HepG2 (cell line): ENCODE measurements around the gene ITPRIP. TPM values are rescaled to one million over a fixed set of nuclear protein-coding genes. Genes with fewer than 3 reads are reported as not detected.

ENCODE experiments used
- FOXK1 ChIP-seq: sonication (generic); formaldehyde crosslinking; IDR thresholded peaks from 2 replicates; pipeline ENCODE4 v1.4.0; 2020; ENCODE audit warnings: low read depth, missing genetic modification reagents, borderline replicate concordance
- HMGXB3 ChIP-seq: sonication (generic); formaldehyde crosslinking; IDR thresholded peaks from 2 replicates; pipeline ENCODE4 v1.4.0; 2020; ENCODE audit warnings: missing genetic modification reagents, borderline replicate concordance
- MTF1 ChIP-seq: sonication (generic); formaldehyde crosslinking; IDR thresholded peaks from 2 replicates; pipeline ENCODE4 v1.5.0; 2020; ENCODE audit warnings: missing genetic modification reagents
- MYC ChIP-seq: sonication (generic); formaldehyde crosslinking; IDR thresholded peaks from 2 replicates; pipeline ENCODE4 v1.9.0; 2021; ENCODE audit warnings: missing genetic modification reagents, borderline replicate concordance
- NR2C2 ChIP-seq: sonication (generic); formaldehyde crosslinking; IDR thresholded peaks from 2 replicates; pipeline ENCODE4 v1.4.0; 2020; ENCODE audit warnings: missing genetic modification reagents, mild to moderate bottlenecking, moderate library complexity, borderline replicate concordance
- PATZ1 ChIP-seq: sonication (generic); formaldehyde crosslinking; IDR thresholded peaks from 2 replicates; pipeline ENCODE4 v1.4.0; 2020; ENCODE audit warnings: missing genetic modification reagents
- REL ChIP-seq: sonication (generic); formaldehyde crosslinking; conservative IDR thresholded peaks from 2 replicates; pipeline ENCODE4 v1.8.0; 2022; ENCODE audit warnings: mild to moderate bottlenecking, missing genetic modification reagents, moderate library complexity
- ZFP1 ChIP-seq: IDR thresholded peaks from 2 replicates; pipeline ENCODE4 v1.6.1; 2016
- ZNF30 ChIP-seq: sonication (generic); formaldehyde crosslinking; IDR thresholded peaks from 2 replicates; pipeline ENCODE4 v1.5.0; 2020; ENCODE audit warnings: mild to moderate bottlenecking, missing genetic modification reagents
- ZNF574 ChIP-seq: sonication (generic); formaldehyde crosslinking; IDR thresholded peaks from 2 replicates; pipeline ENCODE4 v1.4.0; 2020; ENCODE audit warnings: missing genetic modification reagents
- ZNF644 ChIP-seq: IDR thresholded peaks from 2 replicates; pipeline ENCODE4 v1.6.1; 2016; ENCODE audit warnings: low read depth
- ZNF749 ChIP-seq: sonication (generic); formaldehyde crosslinking; IDR thresholded peaks from 2 replicates; pipeline ENCODE4 v1.8.0; 2022; ENCODE audit warnings: mild to moderate bottlenecking, missing genetic modification reagents, moderate library complexity, borderline replicate concordance
- ZNF766 ChIP-seq: sonication (generic); formaldehyde crosslinking; IDR thresholded peaks from 2 replicates; pipeline ENCODE4 v1.5.0; 2020; ENCODE audit warnings: missing genetic modification reagents, borderline replicate concordance
- polyA plus RNA-seq, 8 experiments: library from polyadenylated mRNA; depleted of rRNA in 3 of 8; stranded (reverse) in 7 of 8; unstranded in 1 of 8; fragments of >200 nt; fragmentation: Illumina TruSeq in 4 of 8; extraction: Trizol in 4 of 8; gene quantifications; 2 replicates each; pipeline versions ENCODE4 v1.2.1 to v1.2.3, GENCODE V29; 2011 to 2016; ENCODE audit warnings: low read depth in 4 of 8, missing spikeins in 1 of 8, mixed read lengths in 1 of 8; ENCODE audit not compliant: insufficient read depth in 1 of 8
- total RNA-seq, 5 experiments: library from RNA; depleted of rRNA; stranded (reverse); fragments of >200 nt; fragmentation: Illumina TruSeq; extraction: Trizol; gene quantifications; 2 replicates each; pipeline ENCODE4 v1.2.3, GENCODE V29; 2016; ENCODE audit warnings: low read depth in 1 of 5
- TF ChIP-seq, protein P1 (sequence below): sonication (generic); formaldehyde crosslinking; IDR thresholded peaks from 2 replicates; pipeline ENCODE4 v1.9.0; 2021; ENCODE audit warnings: missing genetic modification reagents, borderline replicate concordance
- TF ChIP-seq, protein P2 (sequence below): sonication (generic); formaldehyde crosslinking; IDR thresholded peaks from 2 replicates; pipeline ENCODE4 v1.4.0; 2020; ENCODE audit warnings: mild to moderate bottlenecking, low read depth, missing genetic modification reagents

Gene ITPRIP
- total and polyA plus RNA-seq, 2 of the 13 experiments (the other 11 are each of a cell fraction or from before 2014, with no cell fraction given): 1.00 to 2.8 TPM

DNA sequence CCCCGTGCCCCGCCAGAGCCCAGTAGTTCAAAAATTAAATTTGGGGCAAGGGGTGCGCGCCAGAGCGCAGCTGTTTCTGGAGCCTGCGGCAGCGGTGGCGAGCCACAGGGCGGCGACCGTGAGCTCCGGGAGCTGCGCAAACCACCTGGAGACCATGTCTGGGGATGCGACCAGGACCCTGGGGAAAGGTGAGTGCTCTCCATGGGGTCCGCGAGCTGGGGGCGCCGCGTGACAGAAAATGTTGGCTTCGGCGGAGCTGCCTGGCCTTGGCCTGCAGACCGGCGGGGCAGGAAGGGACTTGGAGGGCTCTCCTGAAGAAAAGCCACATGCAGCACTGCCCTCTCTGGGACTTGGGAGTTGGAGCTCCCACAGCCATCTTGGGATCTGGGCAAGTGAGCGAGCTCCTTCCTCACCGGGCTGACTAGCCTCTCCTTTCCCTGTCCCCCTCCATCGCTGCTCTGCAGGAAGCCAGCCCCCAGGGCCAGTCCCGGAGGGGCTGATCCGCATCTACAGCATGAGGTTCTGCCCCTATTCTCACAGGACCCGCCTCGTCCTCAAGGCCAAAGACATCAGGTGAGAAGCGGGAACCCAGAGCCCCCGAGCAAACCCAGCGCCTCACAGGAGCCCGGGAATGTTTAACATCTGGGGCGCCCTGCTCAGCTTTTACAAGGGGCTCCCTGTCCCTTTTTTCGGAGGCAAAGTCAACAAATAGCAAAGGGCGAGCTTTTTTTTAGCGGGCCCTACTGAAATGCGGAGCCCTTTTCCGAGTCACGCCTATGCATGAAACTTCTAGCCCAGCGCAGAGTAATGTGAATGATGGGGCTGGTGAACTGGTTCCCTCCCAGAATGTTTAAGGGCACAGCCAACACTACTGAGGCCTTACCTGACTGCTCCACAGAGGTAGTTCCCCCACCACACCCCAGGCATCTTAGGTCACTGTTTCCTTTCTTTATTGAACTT lies 63.2 kb downstream of the ITPRIP start (continued):
- peak; percentile 24; the same call in 1 of the 2 replicates for TF ChIP-seq ZNF574 (CRISPR knock-in tag)
- no peak for TF ChIP-seq MTF1 (CRISPR knock-in tag)
- TF ChIP-seq HMGXB3: no peak
- TF ChIP-seq MYC: peak; percentile 39; the same call in 1 of the 2 replicates
- TF ChIP-seq, protein P1, sequence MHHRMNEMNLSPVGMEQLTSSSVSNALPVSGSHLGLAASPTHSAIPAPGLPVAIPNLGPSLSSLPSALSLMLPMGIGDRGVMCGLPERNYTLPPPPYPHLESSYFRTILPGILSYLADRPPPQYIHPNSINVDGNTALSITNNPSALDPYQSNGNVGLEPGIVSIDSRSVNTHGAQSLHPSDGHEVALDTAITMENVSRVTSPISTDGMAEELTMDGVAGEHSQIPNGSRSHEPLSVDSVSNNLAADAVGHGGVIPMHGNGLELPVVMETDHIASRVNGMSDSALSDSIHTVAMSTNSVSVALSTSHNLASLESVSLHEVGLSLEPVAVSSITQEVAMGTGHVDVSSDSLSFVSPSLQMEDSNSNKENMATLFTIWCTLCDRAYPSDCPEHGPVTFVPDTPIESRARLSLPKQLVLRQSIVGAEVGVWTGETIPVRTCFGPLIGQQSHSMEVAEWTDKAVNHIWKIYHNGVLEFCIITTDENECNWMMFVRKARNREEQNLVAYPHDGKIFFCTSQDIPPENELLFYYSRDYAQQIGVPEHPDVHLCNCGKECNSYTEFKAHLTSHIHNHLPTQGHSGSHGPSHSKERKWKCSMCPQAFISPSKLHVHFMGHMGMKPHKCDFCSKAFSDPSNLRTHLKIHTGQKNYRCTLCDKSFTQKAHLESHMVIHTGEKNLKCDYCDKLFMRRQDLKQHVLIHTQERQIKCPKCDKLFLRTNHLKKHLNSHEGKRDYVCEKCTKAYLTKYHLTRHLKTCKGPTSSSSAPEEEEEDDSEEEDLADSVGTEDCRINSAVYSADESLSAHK (CRISPR knock-in tag): no peak
- no peak for TF ChIP-seq ZNF30
- TF ChIP-seq, protein P2, sequence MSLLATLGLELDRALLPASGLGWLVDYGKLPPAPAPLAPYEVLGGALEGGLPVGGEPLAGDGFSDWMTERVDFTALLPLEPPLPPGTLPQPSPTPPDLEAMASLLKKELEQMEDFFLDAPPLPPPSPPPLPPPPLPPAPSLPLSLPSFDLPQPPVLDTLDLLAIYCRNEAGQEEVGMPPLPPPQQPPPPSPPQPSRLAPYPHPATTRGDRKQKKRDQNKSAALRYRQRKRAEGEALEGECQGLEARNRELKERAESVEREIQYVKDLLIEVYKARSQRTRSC: no peak
- no peak for TF ChIP-seq PATZ1 (CRISPR knock-in tag)
- no peak for TF ChIP-seq REL
- TF ChIP-seq FOXK1: no peak
- no peak for TF ChIP-seq ZFP1 (CRISPR knock-in tag)
- no peak for TF ChIP-seq ZNF749
- TF ChIP-seq ZNF644 (CRISPR knock-in tag): no peak
- TF ChIP-seq NR2C2: no peak
- TF ChIP-seq ZNF766 (CRISPR knock-in tag): no peak
